ENCODE measurements around the gene HCRTR2. TPM values are rescaled to one million over a fixed set of nuclear protein-coding genes. Genes with fewer than 3 reads are reported as not detected.

Gene HCRTR2
- total RNA-seq, 1 donor from 2014 or later = not detected

DNA sequence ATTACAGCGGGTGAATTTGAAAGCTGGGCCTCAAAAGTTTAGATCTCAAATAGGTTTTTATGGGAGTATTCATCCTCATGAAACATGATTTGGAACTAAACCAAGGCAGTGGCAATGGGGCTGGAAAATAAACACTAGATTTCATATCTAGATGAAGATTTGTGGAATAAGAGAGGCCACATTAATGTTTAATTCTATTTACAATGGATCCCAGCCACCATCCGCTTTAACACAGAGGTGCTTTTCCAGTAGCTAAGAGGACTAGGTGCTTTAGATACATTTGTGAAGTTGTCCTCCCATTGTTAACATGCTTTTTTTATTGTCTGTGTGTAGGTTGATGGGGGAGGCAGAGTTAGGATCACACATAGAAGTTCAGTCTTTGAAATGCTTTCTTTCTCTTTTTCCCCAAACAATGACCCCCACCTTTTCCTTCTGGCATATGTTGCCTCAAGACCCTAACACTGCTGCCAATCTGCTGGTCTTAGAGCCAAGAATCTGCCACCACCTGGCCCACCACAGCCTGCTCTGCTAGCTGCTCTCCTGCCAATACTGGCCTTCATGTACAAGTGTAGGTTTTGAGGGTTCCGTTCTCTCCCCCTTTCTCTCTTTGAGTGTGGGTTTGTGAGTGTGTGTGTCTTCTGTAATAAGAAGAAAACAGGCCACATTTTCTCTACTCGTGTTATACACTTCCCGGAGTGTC is 125.1 kb downstream of the HCRTR2 start:
- no peak for DNase-seq
- CTCF ChIA-PET = no interaction called here
- Mint-ChIP-seq H3K9me3 (peaks cover 8% of the 10 kb centered on the region), H3K36me3 (ENCODE audit: low read depth) (no peaks in the 10 kb centered on the region), H3K4me1 (no peaks in the 10 kb centered on the region), H3K27ac (no peak overlapping the region), H3K4me3 (no peak overlapping the region), H3K27me3 (no peaks in the 10 kb centered on the region)
- TF ChIP-seq, protein P1, sequence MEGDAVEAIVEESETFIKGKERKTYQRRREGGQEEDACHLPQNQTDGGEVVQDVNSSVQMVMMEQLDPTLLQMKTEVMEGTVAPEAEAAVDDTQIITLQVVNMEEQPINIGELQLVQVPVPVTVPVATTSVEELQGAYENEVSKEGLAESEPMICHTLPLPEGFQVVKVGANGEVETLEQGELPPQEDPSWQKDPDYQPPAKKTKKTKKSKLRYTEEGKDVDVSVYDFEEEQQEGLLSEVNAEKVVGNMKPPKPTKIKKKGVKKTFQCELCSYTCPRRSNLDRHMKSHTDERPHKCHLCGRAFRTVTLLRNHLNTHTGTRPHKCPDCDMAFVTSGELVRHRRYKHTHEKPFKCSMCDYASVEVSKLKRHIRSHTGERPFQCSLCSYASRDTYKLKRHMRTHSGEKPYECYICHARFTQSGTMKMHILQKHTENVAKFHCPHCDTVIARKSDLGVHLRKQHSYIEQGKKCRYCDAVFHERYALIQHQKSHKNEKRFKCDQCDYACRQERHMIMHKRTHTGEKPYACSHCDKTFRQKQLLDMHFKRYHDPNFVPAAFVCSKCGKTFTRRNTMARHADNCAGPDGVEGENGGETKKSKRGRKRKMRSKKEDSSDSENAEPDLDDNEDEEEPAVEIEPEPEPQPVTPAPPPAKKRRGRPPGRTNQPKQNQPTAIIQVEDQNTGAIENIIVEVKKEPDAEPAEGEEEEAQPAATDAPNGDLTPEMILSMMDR (IDR thresholded peaks at IDR 0.05) = no peak
- no peak for ATAC-seq (ENCODE audit: low read depth)
- POLR2A ChIA-PET = no interaction called here
- intact Hi-C loops (cut with micrococcal nuclease) = no loop called here

DNA sequence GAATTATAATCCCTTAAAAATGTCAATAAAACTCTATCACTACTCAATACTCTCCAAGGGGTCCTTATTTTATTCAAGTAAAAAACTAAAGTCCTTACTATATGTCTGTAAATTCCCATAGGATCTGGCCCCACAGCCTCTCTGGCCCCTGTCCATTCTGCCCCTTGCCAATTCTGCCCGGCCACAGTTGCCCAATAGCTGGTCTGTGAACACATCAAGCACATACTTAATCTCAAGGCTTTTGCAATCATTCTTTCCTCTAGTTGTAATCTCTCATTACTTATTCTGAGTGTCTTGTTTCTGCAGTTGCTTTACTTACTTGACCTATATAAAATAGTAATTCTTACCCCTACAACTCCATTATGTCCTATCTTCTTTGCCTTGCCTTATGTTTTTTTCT is 130.4 kb downstream of the HCRTR2 start:
- no peaks in the 10 kb centered on the region for H3K36me3 Mint-ChIP-seq (ENCODE audit: low read depth)
- ChIA-PET CTCF (no interaction called here), POLR2A (no interaction called here)
- ATAC-seq (ENCODE audit: low read depth) (no peak), DNase-seq (no peak)
- no peak overlapping the region for H3K4me3 Mint-ChIP-seq
- H3K9me3 Mint-ChIP-seq = peaks cover 14% of the 10 kb centered on the region
- intact Hi-C loops (cut with micrococcal nuclease) = no loop called here
- H3K27me3 Mint-ChIP-seq = no peaks in the 10 kb centered on the region
- H3K4me1 Mint-ChIP-seq = no peaks in the 10 kb centered on the region
- TF ChIP-seq, protein P1 (IDR thresholded peaks at IDR 0.05) = no peak
- no peak overlapping the region for H3K27ac Mint-ChIP-seq

DNA sequence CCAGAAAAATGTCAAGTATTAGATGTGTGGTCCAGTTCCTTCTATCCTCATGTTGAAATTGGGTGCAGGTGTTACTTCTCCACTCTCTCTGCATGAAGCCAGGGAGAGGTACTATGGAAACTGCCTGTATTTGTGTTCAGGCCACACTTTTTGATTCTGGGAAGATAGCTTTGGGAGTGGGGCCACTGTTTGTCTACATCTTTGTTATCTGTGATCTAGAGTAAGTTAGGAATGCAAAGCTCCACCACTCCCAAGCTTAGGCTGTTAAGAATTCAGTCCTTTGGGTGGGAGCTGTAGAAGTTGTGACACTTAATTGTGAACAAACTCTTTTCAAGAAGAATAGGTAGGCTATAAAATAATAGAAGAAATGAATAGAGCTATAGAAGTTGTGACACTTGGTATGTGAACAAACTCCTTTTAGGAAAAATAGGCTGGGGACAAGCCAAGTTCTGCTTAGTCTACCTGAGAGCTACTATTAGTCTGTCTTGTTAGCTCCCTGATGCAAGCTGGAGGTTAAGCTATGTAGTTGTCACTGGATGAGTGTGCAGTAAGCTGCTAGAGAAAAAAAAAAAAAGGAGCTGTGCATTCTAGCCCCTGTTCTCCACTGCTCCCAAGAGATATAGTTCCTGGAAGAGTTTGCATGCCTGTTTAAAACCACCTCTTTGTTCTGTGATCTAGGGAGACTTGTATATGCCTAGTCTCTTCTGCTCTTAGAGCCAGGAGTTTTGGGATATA is 145.8 kb downstream of the HCRTR2 start:
- ChIA-PET POLR2A (no interaction called here), CTCF (no interaction called here)
- Mint-ChIP-seq H3K27me3 (no peaks in the 10 kb centered on the region), H3K36me3 (ENCODE audit: low read depth) (no peaks in the 10 kb centered on the region), H3K9me3 (peaks cover 16% of the 10 kb centered on the region), H3K4me1 (no peaks in the 10 kb centered on the region), H3K27ac (no peak overlapping the region), H3K4me3 (no peak overlapping the region)
- DNase-seq (no peak), ATAC-seq (ENCODE audit: low read depth) (no peak)
- TF ChIP-seq, protein P1 (IDR thresholded peaks at IDR 0.05) = no peak
- intact Hi-C loops (cut with micrococcal nuclease) = no loop called here

DNA sequence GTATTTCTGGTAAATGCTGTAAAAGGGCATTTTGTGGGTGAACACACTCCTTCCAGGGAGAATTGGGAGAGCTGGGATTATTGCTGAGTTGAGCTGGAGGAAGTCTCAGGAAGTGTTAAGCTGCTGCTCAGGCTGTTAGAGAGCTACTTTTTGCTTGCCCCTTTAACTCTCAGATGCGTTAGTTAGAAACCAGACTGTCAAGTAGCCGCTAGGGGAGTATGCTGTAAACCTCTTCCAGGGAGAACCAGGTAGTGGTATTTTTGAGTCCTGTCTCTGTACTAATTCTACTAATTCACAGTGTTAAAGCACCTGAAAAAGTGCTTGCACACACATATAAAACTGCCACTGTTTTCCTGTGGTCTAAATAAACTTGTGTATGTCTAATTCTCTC is 146.4 kb downstream of the HCRTR2 start:
- intact Hi-C loops (cut with micrococcal nuclease) = no loop called here
- TF ChIP-seq, protein P1 (IDR thresholded peaks at IDR 0.05) = no peak
- ATAC-seq (ENCODE audit: low read depth) (no peak), DNase-seq (no peak)
- ChIA-PET POLR2A (no interaction called here), CTCF (no interaction called here)
- Mint-ChIP-seq H3K36me3 (ENCODE audit: low read depth) (no peaks in the 10 kb centered on the region), H3K27me3 (no peaks in the 10 kb centered on the region), H3K9me3 (peaks cover 16% of the 10 kb centered on the region), H3K4me1 (no peaks in the 10 kb centered on the region), H3K4me3 (no peak overlapping the region), H3K27ac (no peak overlapping the region)

DNA sequence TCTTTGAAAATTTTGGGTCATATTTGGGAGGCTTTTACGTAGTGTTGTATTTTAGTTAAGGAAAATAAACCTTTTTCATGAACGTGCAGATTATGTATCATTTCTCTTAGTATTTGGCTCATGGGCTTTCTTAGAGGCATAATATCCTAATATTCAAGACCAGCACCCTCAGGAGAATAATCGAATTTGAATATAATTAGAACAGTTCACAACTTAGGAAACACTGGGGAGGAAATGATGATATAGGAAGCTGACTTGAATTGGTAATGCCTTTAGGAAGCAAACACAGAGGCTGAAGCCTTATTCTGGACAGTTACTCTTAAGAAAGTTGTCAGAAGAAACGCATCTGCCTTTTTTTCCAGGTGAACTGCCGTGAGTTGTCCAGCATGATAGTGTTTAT is 152.9 kb downstream of the HCRTR2 start, which contains the start of gene GFRAL:
TSS of gene GFRAL (plus strand) at position 301 of the 400 bp plus-strand sequence. CDS start at position 387, 86 bp downstream.
- intact Hi-C loops (cut with micrococcal nuclease) = no loop called here
- ChIA-PET POLR2A (no interaction called here), CTCF (no interaction called here)
- Mint-ChIP-seq H3K27me3 (no peaks in the 10 kb centered on the region), H3K4me1 (no peaks in the 10 kb centered on the region), H3K27ac (no peak within 1 kb of the TSS), H3K9me3 (peaks cover 2% of the 10 kb centered on the region), H3K36me3 (ENCODE audit: low read depth) (no peaks in the 10 kb centered on the region), H3K4me3 (no peak within 1 kb of the TSS)
- DNase-seq (no peak), ATAC-seq (ENCODE audit: low read depth) (no peak)
- TF ChIP-seq, protein P1 (IDR thresholded peaks at IDR 0.05) = no peak

Other genes with a start within 250 kb of the HCRTR2 start
- not detected in 2 replicates for gene GFRAL, start 153.0 kb downstream of the HCRTR2 start, total RNA-seq